ENCODE measurements around the gene USP6. TPM values are rescaled to one million over a fixed set of nuclear protein-coding genes. Genes with fewer than 3 reads are reported as not detected.

USP6 gene
- total RNA-seq, 1 experiment from 2014 or later = 0.24 TPM

DNA sequence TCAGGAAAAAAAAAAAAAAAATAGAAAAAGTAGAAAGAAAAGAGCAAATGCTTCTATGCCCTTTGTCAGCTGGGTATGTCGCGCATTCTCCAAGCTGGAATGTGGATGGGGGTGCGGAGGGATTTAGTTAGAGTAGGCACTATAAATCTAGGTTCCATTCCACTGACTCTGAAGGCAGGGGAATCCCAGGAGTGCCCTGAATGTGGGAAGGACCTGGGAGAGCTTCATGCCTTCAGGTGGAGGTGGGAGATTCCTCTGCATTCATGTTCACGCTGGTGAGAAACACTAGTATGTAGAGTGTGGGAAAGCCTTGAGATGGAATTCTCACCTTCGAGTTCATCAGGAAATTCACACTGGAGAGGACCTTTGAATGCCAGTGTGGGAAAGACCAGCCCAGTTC is 16.6 kb upstream of the USP6 start:
- H3K4me1 ChIP-seq (ENCODE audit: insufficient read depth, low read length, poor library complexity, severe bottlenecking) = no peaks in the 10 kb centered on the region
- peaks cover 40% of the 10 kb centered on the region for H3K9me3 ChIP-seq (ENCODE audit: low read depth, low read length, poor library complexity, severe bottlenecking)
- no peak overlapping the region for H3K4me3 ChIP-seq (ENCODE audit: low read depth, low read length, poor library complexity, severe bottlenecking)
- DNase-seq (ENCODE audit: low spot score) = no peak
- no TSS peak for BruUV-seq (replicated peaks)
- no peak overlapping the region for H3K27ac ChIP-seq (ENCODE audit: low read depth, low read length, poor library complexity, severe bottlenecking)
- peaks cover 3% of the 10 kb centered on the region for H3K36me3 ChIP-seq (ENCODE audit: insufficient read depth, low read length, poor library complexity, severe bottlenecking)
- peaks cover 19% of the 10 kb centered on the region for H3K27me3 ChIP-seq (replicated peaks; ENCODE audit: insufficient read depth, low read depth, low read length, poor library complexity)
- TF ChIP-seq EZH2 (IDR thresholded peaks at IDR 0.05; ENCODE audit: borderline replicate concordance, low read depth, low read length, poor library complexity, severe bottlenecking) = no peak
- TF ChIP-seq, protein P1, sequence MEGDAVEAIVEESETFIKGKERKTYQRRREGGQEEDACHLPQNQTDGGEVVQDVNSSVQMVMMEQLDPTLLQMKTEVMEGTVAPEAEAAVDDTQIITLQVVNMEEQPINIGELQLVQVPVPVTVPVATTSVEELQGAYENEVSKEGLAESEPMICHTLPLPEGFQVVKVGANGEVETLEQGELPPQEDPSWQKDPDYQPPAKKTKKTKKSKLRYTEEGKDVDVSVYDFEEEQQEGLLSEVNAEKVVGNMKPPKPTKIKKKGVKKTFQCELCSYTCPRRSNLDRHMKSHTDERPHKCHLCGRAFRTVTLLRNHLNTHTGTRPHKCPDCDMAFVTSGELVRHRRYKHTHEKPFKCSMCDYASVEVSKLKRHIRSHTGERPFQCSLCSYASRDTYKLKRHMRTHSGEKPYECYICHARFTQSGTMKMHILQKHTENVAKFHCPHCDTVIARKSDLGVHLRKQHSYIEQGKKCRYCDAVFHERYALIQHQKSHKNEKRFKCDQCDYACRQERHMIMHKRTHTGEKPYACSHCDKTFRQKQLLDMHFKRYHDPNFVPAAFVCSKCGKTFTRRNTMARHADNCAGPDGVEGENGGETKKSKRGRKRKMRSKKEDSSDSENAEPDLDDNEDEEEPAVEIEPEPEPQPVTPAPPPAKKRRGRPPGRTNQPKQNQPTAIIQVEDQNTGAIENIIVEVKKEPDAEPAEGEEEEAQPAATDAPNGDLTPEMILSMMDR (conservative IDR thresholded peaks at IDR 0.05; ENCODE audit: low read depth, low read length) = no peak
- intact Hi-C loops (cut with micrococcal nuclease; ENCODE audit: unreplicated experiment) = no loop called here
- POLR2A ChIA-PET (ENCODE audit: low non-redundant PET) = no interaction called here
- CTCF ChIA-PET = no interaction called here

GRCh38 chr17:5100832-5101231 is 15.0 kb upstream of the USP6 start:
- TF ChIP-seq EZH2 (IDR thresholded peaks at IDR 0.05; ENCODE audit: borderline replicate concordance, low read depth, low read length, poor library complexity, severe bottlenecking) = no peak
- TF ChIP-seq, protein P1 (conservative IDR thresholded peaks at IDR 0.05; ENCODE audit: low read depth, low read length) = no peak
- ChIA-PET CTCF (no interaction called here), POLR2A (ENCODE audit: low non-redundant PET) (no interaction called here)
- peaks cover 14% of the 10 kb centered on the region for H3K36me3 ChIP-seq (ENCODE audit: insufficient read depth, low read length, poor library complexity, severe bottlenecking)
- H3K9me3 ChIP-seq (ENCODE audit: low read depth, low read length, poor library complexity, severe bottlenecking) = peaks cover 35% of the 10 kb centered on the region
- H3K27ac ChIP-seq (ENCODE audit: low read depth, low read length, poor library complexity, severe bottlenecking) = no peak overlapping the region
- BruUV-seq (replicated peaks) = no TSS peak
- no peaks in the 10 kb centered on the region for H3K4me1 ChIP-seq (ENCODE audit: insufficient read depth, low read length, poor library complexity, severe bottlenecking)
- DNase-seq (ENCODE audit: low spot score) = no peak
- intact Hi-C loops (cut with micrococcal nuclease; ENCODE audit: unreplicated experiment) = no loop called here
- H3K27me3 ChIP-seq (replicated peaks; ENCODE audit: insufficient read depth, low read depth, low read length, poor library complexity) = peaks cover 19% of the 10 kb centered on the region
- no peak overlapping the region for H3K4me3 ChIP-seq (ENCODE audit: low read depth, low read length, poor library complexity, severe bottlenecking)

DNA sequence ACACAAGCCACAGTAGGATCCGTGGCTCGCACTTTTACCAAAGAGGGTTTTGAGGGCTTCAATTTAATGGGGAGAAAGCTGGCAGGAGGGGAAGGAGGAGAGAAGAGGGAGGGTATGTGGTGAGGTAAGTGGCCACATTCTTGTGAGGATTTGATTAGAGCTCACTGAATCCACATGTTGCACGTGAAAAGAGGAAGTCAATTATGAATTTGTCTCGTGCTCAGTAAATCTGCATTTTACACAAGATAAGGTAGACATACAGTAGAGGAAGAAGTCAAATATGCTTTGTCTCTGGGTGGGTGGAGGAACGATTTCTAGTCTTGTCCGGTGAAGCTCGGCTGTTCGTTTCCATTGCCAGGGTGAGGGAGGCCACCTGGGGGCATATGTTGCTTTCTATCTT is 5.0 kb upstream of the USP6 start:
- POLR2A ChIA-PET (ENCODE audit: low non-redundant PET) = interaction anchor here (0.6 kb wide), 2 partner anchors 73 to 310 kb away, joined by 4 to 6 read pairs; no protein-coding TSS in a partner anchor
- no peaks in the 10 kb centered on the region for H3K27me3 ChIP-seq (replicated peaks; ENCODE audit: insufficient read depth, low read depth, low read length, poor library complexity)
- H3K27ac ChIP-seq (ENCODE audit: low read depth, low read length, poor library complexity, severe bottlenecking) = peak overlapping the region; percentile 45
- BruUV-seq (replicated peaks) = TSS peak; percentile 43
- H3K4me1 ChIP-seq (ENCODE audit: insufficient read depth, low read length, poor library complexity, severe bottlenecking) = peaks cover 5% of the 10 kb centered on the region
- peaks cover 39% of the 10 kb centered on the region for H3K36me3 ChIP-seq (ENCODE audit: insufficient read depth, low read length, poor library complexity, severe bottlenecking)
- CTCF ChIA-PET = no interaction called here
- DNase-seq (ENCODE audit: low spot score) = peak; percentile 10
- intact Hi-C loops (cut with micrococcal nuclease; ENCODE audit: unreplicated experiment) = no loop called here
- H3K4me3 ChIP-seq (ENCODE audit: low read depth, low read length, poor library complexity, severe bottlenecking) = peak overlapping the region; percentile 59
- TF ChIP-seq, protein P1 (conservative IDR thresholded peaks at IDR 0.05; ENCODE audit: low read depth, low read length) = no peak
- TF ChIP-seq EZH2 (IDR thresholded peaks at IDR 0.05; ENCODE audit: borderline replicate concordance, low read depth, low read length, poor library complexity, severe bottlenecking) = no peak
- H3K9me3 ChIP-seq (ENCODE audit: low read depth, low read length, poor library complexity, severe bottlenecking) = peaks cover 18% of the 10 kb centered on the region

Data from A673 (cell line).